HG02840 (cell line): ENCODE measurements around the gene NDUFS2.
"Not testable (repeated sequence)": the region's sequence is repeated elsewhere in the genome, so short reads cannot be mapped to it uniquely, and the experiment has no call there.

ENCODE experiments used
- ATAC-seq: cut with Tn5 transposase; IDR thresholded peaks from one replicate; pipeline ENCODE4 v1.9.1; 2021; ENCODE audit warnings: mild to moderate bottlenecking, moderate library complexity, moderate number of reproducible peaks; ENCODE audit not compliant: unreplicated experiment, low FRiP score

The NDUFS2 gene

DNA sequence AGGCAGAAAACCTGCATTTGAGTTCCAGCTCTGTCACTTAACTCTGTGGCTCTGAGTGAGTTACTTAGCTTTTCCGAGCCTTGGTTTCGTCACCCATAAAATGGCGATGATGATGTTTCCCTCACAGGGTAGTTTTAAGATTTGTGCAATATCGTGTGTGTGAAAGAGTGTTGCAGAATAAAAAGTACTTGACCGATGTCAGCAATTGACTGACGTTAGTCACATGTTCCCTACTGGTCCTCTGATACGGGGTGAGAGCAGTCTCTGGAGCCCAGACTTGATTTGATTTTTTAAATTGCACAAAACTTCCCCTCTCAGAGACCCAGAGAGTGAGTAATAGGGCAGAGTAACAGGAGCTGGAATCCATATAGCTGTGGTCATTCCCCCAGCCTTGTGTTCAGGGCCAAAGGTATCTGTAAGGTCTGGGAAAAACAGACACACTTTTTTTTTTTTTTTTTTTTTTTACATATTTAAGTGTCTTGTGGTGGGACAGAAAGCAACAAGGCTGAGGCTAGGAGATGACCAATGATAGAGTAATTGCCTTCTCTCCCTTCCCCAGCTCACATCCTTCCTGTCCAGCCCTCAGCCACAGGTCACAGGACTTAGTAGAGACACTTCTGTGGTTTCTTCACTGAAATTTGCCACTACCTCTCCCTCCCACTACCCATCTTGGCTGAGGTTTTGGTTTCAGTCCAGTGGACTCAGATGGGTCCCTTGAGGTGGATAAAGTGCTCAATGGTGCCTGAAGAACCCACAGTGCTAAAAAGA, 15.0 kb downstream of the NDUFS2 start:
- peak; percentile 77 for ATAC-seq

DNA sequence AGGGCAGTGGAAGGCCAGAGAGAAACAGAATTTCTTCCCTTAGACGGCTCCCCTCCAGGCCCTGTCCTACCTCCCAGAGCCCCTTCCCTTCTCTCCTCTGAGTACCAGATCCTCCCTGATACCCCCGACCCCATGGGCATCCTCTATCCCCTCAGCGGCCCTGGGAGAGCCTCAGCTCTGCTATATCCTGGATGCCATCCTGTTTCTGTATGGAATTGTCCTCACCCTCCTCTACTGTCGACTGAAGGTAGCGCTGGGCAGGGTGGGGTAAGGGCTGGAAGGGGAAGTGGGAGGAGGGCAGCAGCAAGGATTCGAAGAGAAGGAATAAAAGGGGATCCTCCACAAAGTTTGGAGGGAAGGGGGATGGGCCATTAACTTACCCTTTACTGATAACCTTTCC, 15.7 kb downstream of the NDUFS2 start:
- ATAC-seq: no peak

GRCh38 chr1:161218301-161219077, 16.3 kb downstream of the NDUFS2 start:
- ATAC-seq: no peak

DNA sequence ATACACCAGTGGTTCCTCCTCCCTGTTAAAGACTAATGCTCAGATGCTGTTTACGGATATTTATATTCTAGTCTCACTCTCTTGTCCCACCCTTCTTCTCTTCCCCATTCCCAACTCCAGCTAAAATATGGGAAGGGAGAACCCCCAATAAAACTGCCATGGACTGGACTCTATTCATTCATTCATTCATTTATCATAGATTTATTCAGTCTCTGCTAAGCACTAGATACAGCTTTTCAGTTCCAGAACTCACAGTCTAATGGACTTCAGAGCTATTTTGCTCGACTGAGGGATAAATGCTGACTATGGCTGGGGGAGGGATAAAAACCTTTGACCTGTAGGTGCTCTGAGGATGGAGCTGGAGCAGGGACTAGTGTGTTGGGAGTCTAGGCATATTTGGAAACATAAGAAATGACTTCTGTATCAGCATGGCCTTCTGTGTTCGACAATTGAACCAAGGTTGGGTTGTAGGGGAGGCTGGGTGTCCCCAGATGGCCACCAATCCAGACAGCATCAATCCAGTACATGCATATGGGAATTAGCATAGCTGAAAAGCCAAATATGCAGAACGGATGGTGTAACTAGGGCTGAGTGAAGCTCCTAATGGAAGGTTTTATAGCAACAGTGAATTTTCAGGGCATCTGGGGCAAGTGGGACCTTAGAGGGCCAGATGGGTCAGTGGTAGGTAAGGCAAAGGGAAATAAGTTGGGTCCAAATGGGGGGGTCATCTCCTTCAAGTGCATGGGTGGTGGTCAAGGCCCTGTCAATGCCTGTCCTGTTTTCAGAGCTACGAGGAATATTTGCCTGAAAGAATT, 17.1 kb downstream of the NDUFS2 start:
- ATAC-seq: no peak

DNA sequence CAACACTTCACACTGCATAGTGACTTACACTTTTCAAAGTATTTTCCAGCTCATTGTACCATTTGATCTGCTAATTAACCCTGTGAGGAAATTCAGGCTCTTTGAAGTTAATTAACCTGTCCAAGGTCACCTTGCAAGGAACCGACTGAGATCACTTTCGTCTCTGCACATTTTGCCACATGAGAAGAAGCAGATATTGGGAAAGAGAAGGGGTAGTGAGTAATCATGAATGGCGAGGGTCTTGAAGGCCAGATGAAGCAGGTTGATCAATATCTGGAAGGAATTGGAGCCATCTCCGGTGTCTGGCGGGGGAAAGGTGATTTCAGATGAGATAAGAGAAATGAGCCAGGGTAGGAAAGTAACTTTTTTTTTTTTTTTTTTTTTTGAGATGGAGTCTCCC, 17.8 kb downstream of the NDUFS2 start:
- ATAC-seq: no peak

DNA sequence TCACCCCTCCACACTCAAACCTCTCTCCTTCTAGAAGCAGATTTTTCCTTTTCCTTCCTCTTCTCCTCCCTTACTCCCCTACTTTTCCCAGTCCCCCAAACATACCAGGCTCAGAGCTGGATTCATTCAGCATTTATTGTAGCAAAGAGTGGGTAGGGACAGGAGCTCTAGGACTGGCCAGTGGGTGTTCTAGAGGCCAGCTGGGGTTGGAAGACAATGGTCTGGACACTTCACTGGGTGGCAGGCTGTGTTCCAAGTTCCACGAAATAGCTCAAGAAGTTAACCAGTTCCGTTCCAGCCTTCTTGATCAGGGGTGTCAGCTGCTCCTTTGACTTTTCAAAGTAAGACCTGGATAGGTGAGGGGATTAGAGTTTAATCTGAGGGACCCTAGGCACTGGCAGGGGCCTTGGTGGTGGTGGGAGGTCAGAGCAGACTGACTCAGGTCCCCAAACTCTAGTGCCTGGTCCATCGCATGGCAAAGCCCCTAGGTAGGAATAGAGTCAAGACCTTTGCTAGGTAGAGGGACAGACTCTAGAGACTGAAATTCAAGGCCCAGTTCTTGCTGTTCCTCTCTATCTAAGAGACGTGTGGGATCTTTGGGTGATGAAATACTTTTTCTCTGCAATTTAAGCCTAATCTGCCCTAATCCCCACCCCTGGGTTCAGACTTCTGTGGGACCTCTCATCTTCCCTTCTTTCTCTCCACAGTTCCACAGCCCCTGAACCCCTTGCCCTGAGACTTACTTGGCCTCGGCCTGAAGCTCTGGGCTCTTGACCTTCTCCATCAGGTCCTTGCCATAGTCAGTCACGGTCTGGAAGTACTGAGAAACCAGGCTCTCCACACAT, 20.2 kb downstream of the NDUFS2 start:
- ATAC-seq: no peak

DNA sequence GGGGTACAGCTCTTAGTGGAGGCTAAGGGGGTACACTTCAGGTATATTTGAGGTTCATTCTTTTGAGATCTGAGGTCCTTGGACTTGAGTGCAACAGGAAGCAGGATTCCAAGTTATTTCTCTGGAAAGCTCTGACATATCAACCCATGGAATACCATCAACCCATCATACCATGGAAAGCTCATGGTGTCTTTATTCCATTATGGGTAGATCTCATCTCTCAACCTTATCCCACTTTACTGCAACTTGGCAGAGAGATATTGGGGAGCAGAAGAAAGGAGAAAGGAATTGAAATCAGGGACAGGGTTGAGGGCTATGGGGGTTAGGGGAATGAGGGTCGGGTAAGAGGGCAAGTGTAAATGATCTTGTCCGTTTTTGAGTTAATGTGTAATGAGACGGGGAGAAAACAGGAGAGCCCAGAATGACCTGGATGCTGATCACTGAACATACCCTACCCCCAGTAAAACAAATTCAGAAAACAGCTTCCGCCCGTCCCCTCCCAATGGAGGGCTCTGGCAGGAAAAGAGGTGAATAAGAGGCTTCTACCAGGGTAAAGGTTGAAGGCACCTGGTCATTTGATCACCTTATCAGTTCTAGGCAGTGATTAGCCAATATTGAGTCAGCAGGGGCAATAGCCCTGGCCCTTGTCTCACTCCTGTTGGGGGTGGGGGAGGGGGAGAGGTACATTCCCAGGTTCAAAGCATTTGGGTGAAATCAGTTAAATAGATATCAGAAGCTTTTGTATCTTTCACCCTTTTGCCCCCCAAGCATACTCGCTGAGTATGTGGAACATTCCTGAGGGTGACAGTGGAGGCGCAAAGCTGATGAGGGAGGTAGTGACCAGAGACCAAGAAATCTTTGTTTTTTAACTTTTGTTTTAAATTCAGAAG, 21.9 kb downstream of the NDUFS2 start:
- ATAC-seq: no peak

DNA sequence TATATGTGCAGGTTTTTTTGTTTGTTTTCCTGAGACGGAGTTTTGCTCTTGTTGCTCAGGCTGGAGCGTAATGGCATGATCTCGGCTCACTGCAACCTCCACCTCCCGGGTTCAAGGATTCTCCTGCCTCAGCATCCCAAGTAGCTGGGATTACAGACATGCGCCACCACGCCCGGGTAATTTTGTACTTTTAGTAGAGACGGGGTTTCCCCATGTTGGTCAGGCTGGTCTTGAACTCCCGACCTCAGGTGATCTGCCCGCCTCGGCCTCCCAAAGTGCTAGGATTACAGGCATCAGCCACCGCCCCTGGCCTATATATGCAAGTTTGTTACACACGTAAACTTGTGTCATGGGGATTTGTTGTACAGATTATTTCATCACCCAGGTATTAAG, 22.5 kb downstream of the NDUFS2 start:
- not testable (repeated sequence) for ATAC-seq

DNA sequence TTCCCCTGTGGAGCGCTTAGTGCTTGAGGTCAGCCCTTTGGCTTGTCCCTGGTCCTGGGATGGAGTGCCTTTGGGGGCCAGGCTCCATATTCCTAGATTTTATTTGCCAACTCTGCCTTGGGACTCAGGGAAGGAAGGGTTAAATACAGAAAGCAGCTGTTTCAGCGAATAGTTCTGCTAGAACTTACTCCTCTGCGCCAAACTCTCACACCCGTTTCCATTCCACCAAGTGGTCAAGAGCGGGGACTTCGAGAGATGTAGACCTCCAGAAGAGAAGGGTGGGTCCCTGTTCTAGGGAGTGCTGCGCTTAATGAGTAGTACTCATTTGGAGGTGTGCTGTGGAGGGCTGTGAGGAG, 23.0 kb downstream of the NDUFS2 start:
- ATAC-seq: no peak

GRCh38 chr1:161225534-161226319, 23.6 kb downstream of the NDUFS2 start, which contains the start of gene TOMM40L:
TOMM40L (plus strand) TSS chr1:161226060; CDS start chr1:161226490, 430 bp downstream.
- ATAC-seq: peak; percentile 97

GRCh38 chr1:161226320-161226711, 24.1 kb downstream of the NDUFS2 start:
- no peak for ATAC-seq

GRCh38 chr1:161226759-161227158, 24.6 kb downstream of the NDUFS2 start:
- no peak for ATAC-seq

DNA sequence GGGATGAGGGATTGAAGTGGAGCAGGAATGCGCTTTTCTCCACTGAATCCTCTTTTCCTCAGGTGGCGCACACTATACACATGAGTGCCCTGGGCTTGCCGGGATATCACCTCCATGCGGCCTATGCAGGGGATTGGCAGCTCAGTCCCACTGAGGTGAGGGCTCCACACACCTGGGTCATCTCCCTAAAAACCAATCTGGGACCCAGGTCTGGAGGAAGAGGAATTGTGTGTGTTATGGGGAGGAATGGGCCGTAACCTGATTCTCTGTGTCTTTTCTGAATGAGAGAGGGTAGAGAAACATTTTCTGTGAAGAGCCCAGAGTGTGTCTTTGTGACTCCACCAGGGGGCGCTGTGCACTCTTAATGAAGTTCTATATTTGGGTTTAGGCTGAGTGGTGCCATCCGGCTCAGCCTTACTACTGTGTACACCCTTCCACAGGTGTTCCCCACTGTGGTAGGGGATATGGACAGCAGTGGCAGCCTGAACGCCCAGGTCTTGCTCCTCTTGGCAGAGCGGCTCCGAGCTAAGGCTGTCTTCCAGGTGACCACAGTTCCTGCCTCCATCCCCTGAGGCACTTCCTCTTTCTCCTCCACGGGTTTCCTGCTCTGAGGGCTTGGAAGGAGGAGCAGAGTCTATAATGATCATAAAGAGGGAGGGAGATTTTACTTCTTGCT, 25.2 kb downstream of the NDUFS2 start:
- no peak for ATAC-seq

GRCh38 chr1:161228032-161228431, 25.9 kb downstream of the NDUFS2 start:
- ATAC-seq: no peak

DNA sequence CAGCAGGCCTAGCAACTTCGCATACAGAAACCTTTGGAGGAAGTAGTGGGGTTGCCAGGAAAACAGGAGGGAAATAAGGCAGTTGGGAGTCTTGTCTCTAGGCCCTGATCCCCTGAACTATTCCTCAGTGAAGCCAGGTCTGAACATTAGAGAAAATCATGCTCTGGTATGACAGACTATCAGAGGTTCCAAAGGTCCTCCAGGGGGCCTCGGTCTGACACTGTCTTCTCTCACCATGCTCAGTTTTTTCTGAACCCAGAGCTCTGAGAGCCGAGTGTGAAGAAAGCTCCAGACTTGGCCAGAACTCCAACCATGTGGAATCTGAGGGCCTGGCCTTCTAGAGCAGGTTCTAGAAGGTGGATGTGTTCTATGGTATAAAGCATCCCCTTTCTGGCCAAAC, 27.7 kb downstream of the NDUFS2 start:
- no peak for ATAC-seq

- no peak for ATAC-seq
Measured at GRCh38 chr1:161230762-161231161, 28.6 kb downstream of the NDUFS2 start.

DNA sequence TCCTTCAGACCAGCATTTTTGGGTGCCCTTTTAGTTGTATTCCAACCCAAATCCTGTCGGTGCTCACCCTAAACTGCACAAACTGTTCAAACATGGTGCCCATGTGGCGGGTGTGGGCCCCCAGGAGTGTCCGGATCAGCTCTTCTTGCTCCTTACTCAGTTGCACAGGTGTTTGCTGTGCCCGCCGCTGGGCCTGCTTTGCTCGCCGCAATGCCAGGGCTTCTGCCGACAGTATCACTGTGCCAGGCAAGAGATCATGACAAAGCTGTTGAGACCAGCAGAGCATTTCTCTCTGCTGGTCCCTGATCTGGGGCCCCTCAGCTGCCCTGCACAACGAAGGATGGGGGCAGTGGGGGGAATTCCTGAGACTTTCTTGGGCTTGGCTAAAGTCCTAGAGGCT, 30.9 kb downstream of the NDUFS2 start:
- no peak for ATAC-seq
